ENCODE measurements around the gene RNF223. TPM values are rescaled to one million over a fixed set of nuclear protein-coding genes. Genes with fewer than 3 reads are reported as not detected.

RNF223 gene
- total and polyA plus RNA-seq, 8 donors = 1.4 to 8.1 (median 3.4) TPM; not detected in 3

DNA sequence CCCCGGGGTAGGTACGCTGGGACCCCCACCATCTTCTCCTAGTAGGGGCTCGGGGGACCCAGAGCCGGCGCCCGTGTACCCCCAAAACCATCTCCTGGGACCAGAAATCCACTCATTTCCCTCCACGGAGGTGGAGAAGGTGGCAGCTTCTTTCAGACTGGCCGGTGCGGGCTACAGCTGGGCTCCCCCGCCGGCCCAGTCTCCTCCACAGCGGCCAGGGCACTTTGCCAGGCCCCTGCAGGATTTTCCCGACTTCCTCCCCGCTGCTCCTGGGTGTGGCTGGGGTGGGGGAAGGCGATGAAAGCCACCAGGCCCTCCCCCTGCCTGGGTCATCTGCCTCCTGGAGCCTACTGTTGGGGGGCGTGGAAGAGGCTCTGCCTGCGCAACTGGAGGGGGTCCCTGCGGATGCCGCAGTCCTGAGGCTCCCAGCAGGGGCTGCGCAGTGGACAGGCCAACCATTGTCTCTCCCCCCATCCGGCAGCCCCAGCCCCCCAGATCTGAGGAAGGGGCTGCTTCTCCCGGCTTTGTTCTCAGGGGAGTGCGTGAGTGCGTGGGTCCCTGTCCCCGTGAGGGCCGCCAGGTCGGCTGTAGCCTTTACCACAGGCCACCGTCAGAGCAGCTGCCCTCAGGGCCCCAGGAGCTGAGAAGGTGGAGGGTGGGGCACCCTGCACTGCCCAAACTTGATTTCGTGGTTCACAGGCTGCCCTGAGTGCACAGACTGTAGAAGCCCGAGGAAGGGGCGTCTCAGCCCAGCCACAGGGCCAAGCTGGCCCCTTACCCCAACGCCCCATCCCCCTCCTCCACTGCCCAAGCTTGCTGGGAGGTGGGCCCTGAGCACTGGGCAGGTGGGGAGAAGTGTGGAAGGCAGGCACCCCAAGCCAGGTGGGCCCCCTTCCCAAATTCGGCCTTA is 52.8 kb downstream of the RNF223 start:
- peaks cover 0 to under 1% (median 0%) of the 10 kb centered on the region in 4 donors for H3K36me3 ChIP-seq
- peaks cover 40 to 70% (median 53%) of the 10 kb centered on the region in 4 donors for H3K4me1 ChIP-seq
- DNase-seq = peak; percentile 80 to 93
- TF ChIP-seq POLR2AphosphoS5 (IDR thresholded peaks at IDR 0.05) = no peak
- H3K27ac ChIP-seq = peak overlapping the region; percentile 34 to 98 (median 90)
- 5 to 22% (median 14%) methylated on average over 18 to 33 of the region's 33 CpGs for WGBS, 5 donors
- H3K4me3 ChIP-seq = peak overlapping the region; percentile 75 to 89 (median 77)
- H3K9me3 ChIP-seq = no peaks in the 10 kb centered on the region
- peaks cover 0 to 22% (median 7%) of the 10 kb centered on the region in 3 donors for H3K27me3 ChIP-seq
- intact Hi-C loops (cut with DNase I; ENCODE audit: low total_unique reads) = no loop called here

Other genes starting within 250 kb of the RNF223 start
- gene SAMD11, start 150.4 kb downstream of the RNF223 start, total RNA-seq = 1 to 10 TPM in 4 of 5 donors, not detected in 1; 3.6 to 9.8 (median 4.7) TPM
- 10 to 100 TPM in 1 of 3 donors, 1 to 10 TPM in 2; 3.5 to 23.3 (median 4.3) TPM for gene SAMD11, start 150.4 kb downstream of the RNF223 start, polyA plus RNA-seq
- 10 to 100 TPM; 30.4 to 69.2 (median 40.3) TPM for gene NOC2L, start 115.0 kb downstream of the RNF223 start, total RNA-seq
- gene NOC2L, start 115.0 kb downstream of the RNF223 start, polyA plus RNA-seq = 10 to 100 TPM; 33.5 to 57.9 (median 50.1) TPM
- gene KLHL17, start 113.7 kb downstream of the RNF223 start, total RNA-seq = 10 to 100 TPM in 2 of 5 donors, 1 to 10 TPM in 3; 1.7 to 99.9 (median 8.1) TPM
- 10 to 100 TPM in 1 of 3 donors, 1 to 10 TPM in 2; 6.0 to 19.3 (median 7.2) TPM for gene KLHL17, start 113.7 kb downstream of the RNF223 start, polyA plus RNA-seq
- 10 to 100 TPM in 1 of 5 donors, under 1 TPM in 3, not detected in 1; 0.29 to 29.2 (median 0.50) TPM for gene PLEKHN1, start 107.8 kb downstream of the RNF223 start, total RNA-seq
- 10 to 100 TPM in 1 of 3 donors, 1 to 10 TPM in 1, not detected in 1; 2.9 to 13.6 TPM for gene PLEKHN1, start 107.8 kb downstream of the RNF223 start, polyA plus RNA-seq
- under 1 TPM in 1 of 5 donors, not detected in 4; 0.43 TPM for gene PERM1, start 92.2 kb downstream of the RNF223 start, total RNA-seq
- under 1 TPM; 0.37 to 0.88 (median 0.46) TPM for gene PERM1, start 92.2 kb downstream of the RNF223 start, polyA plus RNA-seq
- 100 to 1,000 TPM in 1 of 5 donors, 10 to 100 TPM in 3, not detected in 1; 14.9 to 212 (median 60.8) TPM for gene HES4, start 74.2 kb downstream of the RNF223 start, total RNA-seq
- 10 to 100 TPM in 2 of 3 donors, 1 to 10 TPM in 1; 4.0 to 29.3 (median 13.4) TPM for gene HES4, start 74.2 kb downstream of the RNF223 start, polyA plus RNA-seq
- gene ISG15, start 60.8 kb downstream of the RNF223 start, total RNA-seq = 10 to 100 TPM; 16.3 to 84.6 (median 19.3) TPM
- 100 to 1,000 TPM in 1 of 3 donors, 10 to 100 TPM in 2; 78.1 to 105 (median 97.1) TPM for gene ISG15, start 60.8 kb downstream of the RNF223 start, polyA plus RNA-seq
- 100 to 1,000 TPM in 2 of 5 donors, 10 to 100 TPM in 3; 38.0 to 459 (median 77.8) TPM for gene AGRN, start 54.2 kb downstream of the RNF223 start, total RNA-seq
- gene AGRN, start 54.2 kb downstream of the RNF223 start, polyA plus RNA-seq = 10 to 100 TPM in 2 of 3 donors, 1 to 10 TPM in 1; 3.5 to 33.7 (median 31.9) TPM
- 10 to 100 TPM; 15.8 to 67.0 (median 33.8) TPM for gene C1orf159, start 41.8 kb upstream of the RNF223 start, total RNA-seq
- 10 to 100 TPM; 10.2 to 17.1 (median 12.8) TPM for gene C1orf159, start 41.8 kb upstream of the RNF223 start, polyA plus RNA-seq
- gene TTLL10, start 99.6 kb upstream of the RNF223 start, total RNA-seq = 1 to 10 TPM in 1 of 5 donors, not detected in 4; 6.4 TPM
- gene TTLL10, start 99.6 kb upstream of the RNF223 start, polyA plus RNA-seq = under 1 TPM in 2 of 3 donors, not detected in 1; 0.13 to 0.46 TPM
- 10 to 100 TPM in 1 of 5 donors, 1 to 10 TPM in 1, not detected in 3; 1.7 to 11.9 TPM for gene TNFRSF18, start 132.3 kb upstream of the RNF223 start, total RNA-seq
- gene TNFRSF18, start 132.3 kb upstream of the RNF223 start, polyA plus RNA-seq = 1 to 10 TPM in 1 of 3 donors, under 1 TPM in 1, not detected in 1; 0.37 to 3.6 TPM
- gene TNFRSF4, start 139.8 kb upstream of the RNF223 start, total RNA-seq = under 1 TPM in 1 of 5 donors, not detected in 4; 0.55 TPM
- gene TNFRSF4, start 139.8 kb upstream of the RNF223 start, polyA plus RNA-seq = 1 to 10 TPM; 1.7 to 4.5 (median 4.2) TPM
- gene SDF4, start 157.7 kb upstream of the RNF223 start, total RNA-seq = 100 to 1,000 TPM in 2 of 5 donors, 10 to 100 TPM in 3; 50.3 to 404 (median 65.3) TPM
- 10 to 100 TPM; 50.4 to 83.6 (median 61.9) TPM for gene SDF4, start 157.7 kb upstream of the RNF223 start, polyA plus RNA-seq
- 10 to 100 TPM in 1 of 5 donors, 1 to 10 TPM in 3, not detected in 1; 1.8 to 13.8 (median 8.1) TPM for gene B3GALT6, start 157.9 kb upstream of the RNF223 start, total RNA-seq
- gene B3GALT6, start 157.9 kb upstream of the RNF223 start, polyA plus RNA-seq = 1 to 10 TPM; 3.7 to 9.7 (median 6.7) TPM
- 10 to 100 TPM in 2 of 5 donors, 1 to 10 TPM in 2, not detected in 1; 1.5 to 21.3 (median 6.4) TPM for gene C1QTNF12, start 172.4 kb upstream of the RNF223 start, total RNA-seq
- 1 to 10 TPM in 2 of 3 donors, not detected in 1; 1.6 to 3.2 TPM for gene C1QTNF12, start 172.4 kb upstream of the RNF223 start, polyA plus RNA-seq
- gene UBE2J2, start 199.5 kb upstream of the RNF223 start, total RNA-seq = 100 to 1,000 TPM in 1 of 5 donors, 10 to 100 TPM in 4; 14.0 to 252 (median 48.3) TPM
- gene UBE2J2, start 199.5 kb upstream of the RNF223 start, polyA plus RNA-seq = 10 to 100 TPM; 40.5 to 49.6 (median 44.8) TPM
- gene SCNN1D, start 206.1 kb upstream of the RNF223 start, total RNA-seq = 1 to 10 TPM in 4 of 5 donors, under 1 TPM in 1; 0.43 to 7.6 (median 3.5) TPM
- 1 to 10 TPM; 4.7 to 6.1 (median 4.8) TPM for gene SCNN1D, start 206.1 kb upstream of the RNF223 start, polyA plus RNA-seq
- gene ACAP3, start 233.6 kb upstream of the RNF223 start, total RNA-seq = 100 to 1,000 TPM in 1 of 5 donors, 10 to 100 TPM in 4; 31.9 to 374 (median 77.0) TPM
- 10 to 100 TPM; 17.9 to 46.1 (median 43.0) TPM for gene ACAP3, start 233.6 kb upstream of the RNF223 start, polyA plus RNA-seq
- 10 to 100 TPM in 3 of 5 donors, 1 to 10 TPM in 1, not detected in 1; 5.9 to 64.9 (median 51.4) TPM for gene PUSL1, start 234.3 kb upstream of the RNF223 start, total RNA-seq
- 10 to 100 TPM; 15.2 to 25.5 (median 23.8) TPM for gene PUSL1, start 234.3 kb upstream of the RNF223 start, polyA plus RNA-seq

Data from stomach (tissue), 9 donors.